Iris pigment epithelial cell (primary cell): Measurements from ENCODE around the gene FNDC3B.

Source experiments
- DNase-seq: peaks from one replicate; pipeline ENCODE4 v3.0.0-alpha.2; 2011; ENCODE audit warnings: low read depth

The FNDC3B gene

DNA sequence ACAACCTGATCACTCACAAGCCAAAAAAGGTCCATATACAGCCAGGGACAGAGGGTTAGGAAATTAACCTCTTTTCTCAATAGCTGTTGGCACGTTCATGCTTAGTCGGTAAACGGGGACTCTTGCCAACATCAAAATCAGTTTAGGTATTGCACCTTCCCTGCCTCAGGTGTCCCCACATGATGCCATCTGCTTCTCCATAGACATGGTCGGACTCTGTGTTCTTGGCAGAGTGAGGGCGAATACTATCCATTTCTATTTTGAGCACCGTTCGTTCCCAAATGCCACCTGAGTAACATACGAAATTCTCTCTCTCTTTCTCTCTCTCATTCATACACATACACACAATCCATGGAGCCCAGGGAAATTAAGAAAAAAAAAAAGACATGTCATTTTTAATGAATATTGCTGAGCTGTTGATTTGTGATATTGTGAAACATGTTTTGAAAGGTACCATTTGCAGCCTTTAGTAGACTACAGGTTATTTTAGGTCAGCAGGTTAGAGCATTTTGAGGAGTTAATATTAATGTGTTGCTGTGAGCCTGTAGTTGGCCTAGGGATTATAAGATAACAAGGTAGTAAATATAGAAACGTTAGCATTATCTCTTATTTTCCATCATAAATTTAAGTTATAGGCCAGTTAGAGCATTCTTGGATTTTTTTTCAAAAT is 330.3 kb downstream of the FNDC3B start:
- DNase-seq: no peak

DNA sequence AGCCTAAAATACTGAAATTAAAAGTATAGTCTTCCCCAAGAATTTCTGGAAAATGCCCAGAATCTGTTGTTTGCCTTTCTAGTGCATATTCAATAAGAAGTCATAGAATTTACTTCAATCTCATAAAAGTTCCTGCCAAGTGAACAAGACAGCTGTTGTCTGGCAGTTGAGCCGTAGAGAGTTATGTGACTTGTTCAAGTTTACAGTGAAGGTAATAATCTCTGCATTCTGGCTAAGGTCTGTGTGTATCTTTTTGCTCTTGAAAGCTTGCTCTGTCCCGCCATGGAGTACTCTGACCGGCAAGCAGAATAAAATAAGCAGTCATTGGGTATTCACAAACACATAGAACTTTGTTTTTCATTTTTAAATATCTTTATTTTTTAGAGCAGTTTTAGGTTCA is 331.0 kb downstream of the FNDC3B start:
- DNase-seq: no peak

DNA sequence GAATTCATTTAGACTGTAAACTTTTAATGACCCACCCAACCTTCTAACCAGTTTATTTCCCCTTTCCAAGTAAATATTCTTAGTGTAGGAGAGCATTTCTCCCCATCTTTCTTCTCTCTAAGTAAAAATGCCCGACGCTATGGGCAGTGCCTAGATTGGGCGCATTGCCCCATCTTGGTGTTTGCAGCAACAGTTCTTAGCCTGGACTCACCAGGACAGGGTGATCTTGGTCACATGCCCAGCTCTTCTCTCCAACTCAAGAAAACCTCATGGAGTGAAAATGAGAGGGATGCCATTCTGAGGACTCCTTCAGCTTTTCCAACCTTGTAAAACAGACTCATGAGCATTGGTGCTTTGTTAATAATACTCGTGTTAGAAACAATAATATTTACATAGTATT is 332.2 kb downstream of the FNDC3B start:
- DNase-seq: no peak

DNA sequence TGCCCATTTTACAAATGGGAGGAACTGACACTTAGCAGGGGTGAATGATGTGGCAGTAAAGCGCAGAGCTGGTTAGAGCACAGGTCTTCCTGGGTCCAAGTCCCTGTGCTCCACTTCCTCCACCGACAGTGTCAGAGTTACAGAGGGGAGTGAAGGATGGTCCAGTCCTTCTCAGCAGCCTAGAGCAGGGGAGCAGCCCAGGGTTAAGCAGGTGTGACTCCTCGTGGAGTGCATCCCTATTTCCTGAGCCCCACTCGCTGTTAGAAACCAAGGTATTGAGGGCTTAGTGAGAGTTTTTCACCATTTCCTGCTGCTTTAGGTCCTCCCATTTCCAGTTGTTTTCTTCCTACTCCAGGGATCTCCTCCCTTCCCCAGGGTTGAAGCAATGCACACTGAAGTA is 333.5 kb downstream of the FNDC3B start:
- no peak for DNase-seq

DNA sequence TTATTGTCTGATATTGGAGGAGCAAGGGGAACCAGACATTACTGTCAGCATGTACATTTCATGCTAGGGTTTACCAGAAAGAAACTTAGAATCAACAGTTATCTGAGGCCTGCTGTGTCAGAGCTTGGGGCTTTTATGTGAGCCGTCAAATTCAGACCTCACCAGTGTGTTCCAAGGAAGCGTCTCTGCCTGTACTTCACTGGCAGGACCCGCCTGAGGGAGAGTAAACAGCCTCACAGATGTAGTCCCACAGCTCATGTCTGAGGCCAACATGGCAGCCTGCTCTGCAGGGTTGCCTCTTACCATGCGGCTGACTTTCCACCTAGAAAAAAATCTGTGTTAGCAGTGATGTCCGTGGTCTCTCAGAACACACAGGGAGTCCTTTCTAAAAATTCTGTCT is 334.5 kb downstream of the FNDC3B start:
- DNase-seq: no peak

DNA sequence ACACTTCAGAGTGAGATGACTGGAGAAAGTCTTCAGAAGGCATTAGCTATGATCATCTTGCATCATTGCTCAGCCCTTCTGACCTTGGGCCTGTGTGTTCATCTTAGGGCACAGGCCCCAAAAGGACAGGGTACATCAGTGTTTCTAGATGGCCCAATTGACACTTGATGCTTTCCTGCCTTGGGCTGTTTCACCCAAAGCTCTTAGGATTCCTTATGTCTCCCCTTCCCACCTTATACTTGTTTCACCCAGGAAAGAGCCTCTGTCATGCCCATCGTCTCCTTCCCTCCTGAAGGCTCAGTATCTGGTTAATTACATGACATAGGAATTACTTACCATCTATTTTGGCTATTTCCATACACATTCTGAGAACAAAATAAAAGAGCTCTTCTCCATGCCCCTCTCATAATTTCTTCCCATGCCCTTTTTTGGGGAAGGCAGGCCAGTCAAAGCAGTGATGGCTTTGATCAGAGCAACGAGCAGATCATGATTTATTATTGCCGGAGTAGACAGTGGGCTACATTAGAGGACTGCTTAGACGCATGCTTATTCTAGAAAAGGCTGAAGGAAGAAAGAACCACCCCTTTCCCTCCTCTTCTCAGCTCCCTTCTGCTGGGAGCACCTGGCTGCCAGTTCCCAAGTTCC is 335.9 kb downstream of the FNDC3B start:
- no peak for DNase-seq

DNA sequence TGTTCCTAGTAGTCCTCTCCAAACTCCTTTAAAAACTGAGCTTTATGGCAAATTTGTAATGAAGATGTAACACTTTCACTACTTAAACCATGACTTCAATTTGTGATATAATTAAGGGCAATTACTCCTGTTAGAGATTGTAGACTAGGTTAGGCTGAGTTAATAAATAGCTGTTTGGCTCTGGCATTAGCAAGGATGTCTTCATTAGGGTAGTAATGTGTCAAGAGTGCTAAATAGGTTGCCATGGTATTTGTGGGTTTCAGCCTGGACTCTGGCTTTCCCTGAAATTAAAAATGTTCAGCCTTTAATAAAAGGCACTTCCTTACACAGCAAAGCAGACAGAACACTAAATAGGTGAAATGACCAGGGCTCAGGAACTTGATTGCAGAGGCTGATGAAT is 337.0 kb downstream of the FNDC3B start:
- no peak for DNase-seq

DNA sequence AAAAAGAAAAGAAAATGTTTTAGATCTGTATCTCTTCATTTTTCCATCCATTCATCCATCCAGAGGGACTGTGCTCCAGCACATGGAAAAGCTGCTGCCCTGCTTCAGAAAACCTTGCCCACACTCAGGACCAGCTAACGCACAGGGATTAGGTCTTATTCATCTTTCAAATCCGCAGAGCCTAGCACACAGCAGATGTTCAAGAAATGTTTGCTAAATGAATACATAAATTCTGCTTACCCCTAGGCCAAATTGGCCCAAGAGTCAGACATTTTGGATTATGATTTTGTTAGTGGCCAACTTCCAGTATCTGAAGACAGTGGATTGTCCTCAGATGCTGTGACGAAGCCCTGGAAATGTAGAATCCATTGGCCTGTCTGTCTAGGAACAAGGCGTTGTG is 337.5 kb downstream of the FNDC3B start:
- DNase-seq: no peak

DNA sequence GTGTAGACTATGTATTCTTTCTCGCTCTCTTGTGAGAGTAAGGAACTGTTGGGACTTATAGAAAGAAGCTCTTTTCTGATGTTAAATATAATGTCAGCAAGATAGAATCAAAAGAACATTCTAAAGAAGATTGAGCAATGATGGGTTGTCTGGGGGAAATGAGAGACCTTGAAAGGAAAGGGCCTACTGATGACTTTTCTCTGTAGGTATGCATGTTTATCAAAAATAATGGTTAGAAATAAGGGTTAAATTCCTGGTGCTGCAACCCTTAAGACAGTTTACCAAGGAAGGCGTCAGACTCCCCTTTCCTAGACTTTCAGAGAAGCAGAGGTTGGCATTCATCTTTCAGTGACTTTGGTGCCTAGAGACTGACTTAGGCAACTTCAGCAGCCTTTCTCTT is 339.1 kb downstream of the FNDC3B start:
- peak; percentile 83 for DNase-seq

DNA sequence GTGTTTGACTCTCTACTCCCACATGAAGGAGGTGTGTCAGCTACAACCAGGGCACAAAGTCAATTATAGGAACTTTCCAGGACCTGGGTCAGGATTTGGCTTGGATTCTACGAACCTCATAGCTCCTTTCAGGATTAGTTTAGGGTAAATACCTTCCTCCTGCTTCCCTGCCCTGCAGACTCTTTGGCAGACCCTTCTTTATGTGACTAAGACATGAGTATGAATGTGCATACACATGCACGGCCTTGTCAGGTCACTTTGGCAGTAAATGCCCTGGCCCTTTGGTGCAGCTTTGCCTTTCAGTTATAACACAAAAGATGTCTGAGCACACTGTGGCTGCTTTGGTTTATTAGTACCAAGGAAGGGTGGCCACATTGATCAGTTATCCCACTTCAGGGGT is 340.0 kb downstream of the FNDC3B start:
- no peak for DNase-seq

DNA sequence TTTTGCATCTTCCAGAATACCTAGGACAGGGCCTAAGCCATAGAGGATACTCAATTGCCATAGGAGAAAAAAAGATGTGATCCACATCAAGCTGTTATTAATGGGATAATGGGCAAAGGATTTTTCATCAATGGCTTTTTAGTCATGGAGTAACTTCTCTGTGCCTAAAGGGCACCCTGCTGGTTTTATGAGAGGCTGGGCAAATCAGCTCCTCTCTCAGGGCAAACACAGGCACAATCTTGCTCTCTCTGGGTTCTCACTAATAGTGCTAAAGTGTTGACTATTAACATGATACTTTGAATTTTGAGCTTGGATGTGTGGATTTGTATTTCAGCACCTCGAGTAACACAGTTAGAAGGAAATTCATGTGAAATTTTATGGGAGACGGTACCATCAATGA is 341.3 kb downstream of the FNDC3B start:
- DNase-seq: no peak

DNA sequence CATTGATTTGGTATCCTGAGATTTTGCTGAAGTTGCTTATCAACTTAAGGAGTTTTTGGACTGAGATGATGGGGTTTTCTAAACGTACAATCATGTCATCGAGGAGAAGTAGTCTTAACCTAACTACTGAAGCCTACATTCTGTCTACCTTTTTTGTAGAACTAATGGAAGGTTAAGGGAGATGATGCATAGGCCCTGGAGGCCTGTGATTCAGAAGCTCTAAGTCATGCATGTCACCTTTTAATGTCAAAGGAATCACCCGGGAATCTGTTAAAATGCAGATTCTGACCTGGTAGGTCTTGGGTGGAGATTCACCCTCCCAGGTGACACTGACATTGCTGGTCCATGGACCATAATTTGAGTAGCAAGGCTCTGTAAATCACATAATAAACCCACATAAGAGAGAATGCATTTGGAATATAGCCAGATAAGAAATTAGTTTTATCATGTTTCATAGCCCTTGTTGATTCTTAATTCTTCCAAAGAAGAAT is 344.0 kb downstream of the FNDC3B start:
- no peak for DNase-seq

DNA sequence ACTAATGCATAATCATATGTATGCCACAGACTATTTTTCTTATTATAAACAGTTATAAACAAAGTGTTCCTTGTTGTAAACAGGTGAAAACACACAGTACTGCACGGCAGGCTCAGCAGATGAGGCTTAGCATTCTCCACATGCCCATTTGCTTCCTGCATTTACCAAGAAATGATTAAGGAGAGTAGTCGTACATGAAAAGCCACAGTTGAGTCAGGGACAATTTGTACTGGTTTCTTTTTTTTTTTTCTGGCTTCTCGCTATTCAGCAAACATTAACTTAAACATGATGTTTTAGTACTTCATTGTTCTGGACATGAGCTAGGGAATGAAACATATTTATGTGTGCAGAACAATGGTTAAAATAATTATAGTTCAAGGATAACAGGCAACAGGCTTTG is 345.5 kb downstream of the FNDC3B start:
- DNase-seq: no peak

DNA sequence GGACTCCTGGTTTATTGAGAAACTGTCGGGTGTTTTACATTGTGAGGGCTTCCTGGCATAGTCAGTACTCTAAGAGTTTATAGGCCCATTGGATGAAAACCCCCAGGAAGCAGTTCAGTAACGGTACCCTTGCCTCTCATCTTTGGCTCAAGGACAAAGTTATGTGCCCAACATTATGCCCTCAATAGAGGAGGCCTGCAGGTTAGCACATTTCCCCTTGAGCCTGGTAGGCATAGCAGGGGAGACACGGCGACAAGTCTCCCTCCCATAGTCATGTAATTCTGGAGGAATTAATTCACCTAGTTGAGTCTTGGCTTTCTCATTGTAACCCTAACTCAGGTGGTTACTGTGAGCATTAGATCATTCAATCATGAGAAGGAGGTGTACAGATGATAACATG is 348.4 kb downstream of the FNDC3B start:
- no peak for DNase-seq

DNA sequence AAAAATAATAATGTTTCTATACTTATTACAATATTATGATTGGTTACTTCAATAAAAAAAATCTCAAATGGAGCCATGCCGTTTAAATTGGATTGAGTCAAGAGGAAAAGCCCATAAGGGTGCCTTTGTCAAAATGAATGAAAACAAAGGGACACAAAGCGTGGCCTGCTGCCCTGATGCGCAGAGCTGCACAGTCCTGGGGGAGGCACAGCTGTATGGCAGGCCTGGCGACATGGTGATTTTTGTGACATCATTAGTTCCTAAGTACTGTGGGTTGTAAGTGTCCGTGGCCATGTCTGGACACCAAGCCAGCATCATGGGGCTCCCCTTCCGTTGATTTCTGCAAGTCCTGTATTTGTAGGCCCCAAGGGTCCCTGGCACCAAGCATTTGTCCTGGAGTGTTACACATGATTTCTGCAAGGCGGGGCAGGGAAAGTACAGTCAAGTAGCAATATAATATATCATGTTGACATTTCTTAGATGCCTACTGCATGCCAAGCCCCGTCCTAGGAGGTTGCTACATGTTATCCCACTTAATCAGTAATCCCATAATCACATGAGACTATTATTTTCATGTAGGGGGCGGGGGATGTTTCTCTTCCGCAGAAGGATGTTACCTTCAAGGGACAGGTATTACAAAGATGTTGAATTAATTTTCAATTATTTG is 349.2 kb downstream of the FNDC3B start:
- DNase-seq: no peak

DNA sequence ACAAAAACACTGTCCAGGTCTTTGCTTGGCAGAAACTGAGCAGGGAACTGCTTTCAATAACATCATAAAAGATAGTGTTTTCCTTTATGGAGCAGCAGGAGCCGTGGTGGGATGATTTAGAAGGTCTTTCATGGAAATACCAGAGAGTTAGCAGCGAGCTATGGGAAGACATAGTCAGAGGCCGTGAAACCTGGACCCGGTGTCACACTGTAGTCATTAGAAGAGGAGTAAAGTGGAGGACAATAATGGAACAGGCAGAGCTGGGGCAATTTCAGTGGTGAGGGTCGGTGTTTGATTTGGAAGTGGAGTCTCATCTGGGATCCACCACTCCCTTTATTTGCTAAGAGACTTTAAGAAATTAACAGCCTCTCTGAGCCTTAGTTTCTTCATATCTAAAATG is 351.4 kb downstream of the FNDC3B start:
- DNase-seq: no peak

DNA sequence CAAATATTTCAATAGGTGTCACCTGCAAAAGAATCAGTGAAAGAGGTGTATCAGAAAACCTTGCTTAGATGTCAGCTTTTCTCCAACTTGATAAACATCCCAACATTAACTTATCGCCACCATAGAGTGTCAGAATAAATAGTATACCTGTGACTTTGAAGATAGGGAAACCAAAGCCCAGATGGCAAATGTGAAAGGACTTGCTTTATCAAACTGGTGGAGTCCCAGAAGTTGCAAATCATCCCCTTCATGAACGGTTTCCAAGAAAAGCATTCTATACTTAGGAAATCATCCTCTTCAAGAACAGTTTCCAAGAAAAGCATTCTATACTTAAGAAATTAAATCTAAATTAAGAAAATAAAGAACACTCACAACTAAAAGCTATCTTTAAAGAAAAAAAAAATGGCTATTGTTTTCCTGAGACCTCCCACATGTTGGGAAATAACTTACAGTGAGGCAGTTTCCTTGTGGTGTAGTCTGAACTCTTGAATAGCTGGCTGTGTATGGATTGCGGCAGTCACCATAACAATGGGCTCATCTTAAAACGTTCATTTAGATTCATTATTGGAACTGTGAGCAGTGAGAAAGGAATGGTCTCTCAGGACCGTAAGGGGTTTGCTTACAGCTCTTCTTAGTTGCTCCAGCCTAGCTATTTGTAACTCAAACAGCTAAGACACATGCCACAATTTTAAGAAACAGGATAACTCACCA is 352.4 kb downstream of the FNDC3B start:
- peak; percentile 82 for DNase-seq

DNA sequence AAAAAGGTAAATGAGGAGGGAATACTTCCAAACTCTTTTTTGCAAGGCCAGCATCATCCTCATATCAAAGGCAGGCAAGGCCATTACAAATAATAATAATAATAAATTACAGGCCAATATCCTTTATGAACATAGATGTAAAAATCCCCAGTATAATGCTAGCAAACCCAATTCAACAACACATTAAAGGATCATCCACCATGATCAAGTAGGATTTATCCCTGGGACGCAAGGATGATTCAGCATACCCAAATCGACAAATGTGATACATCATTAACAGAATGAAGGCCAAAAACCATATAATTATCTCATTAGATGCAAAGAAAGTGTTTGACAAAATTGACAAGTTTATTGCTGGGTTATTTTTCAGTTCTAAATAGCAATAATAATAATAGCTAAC is 355.3 kb downstream of the FNDC3B start:
- DNase-seq: no peak

DNA sequence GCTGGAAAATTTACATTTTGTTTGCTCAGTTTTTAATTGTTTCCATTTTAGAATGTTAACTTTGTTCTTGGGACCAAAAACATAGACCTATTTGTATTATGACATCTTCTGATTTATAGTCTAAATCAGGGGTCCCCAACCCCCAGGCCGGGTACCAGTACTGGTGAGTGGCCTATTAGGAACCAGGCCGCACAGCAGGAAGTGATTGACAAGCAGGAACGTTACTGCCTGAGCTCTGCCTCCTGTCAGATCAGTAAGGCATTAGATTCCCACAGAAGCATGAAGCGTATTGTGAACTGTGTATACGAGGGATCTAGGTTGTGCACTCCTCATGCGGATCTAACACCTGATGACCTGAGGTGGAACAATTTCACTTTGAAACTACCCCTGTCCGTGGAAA is 357.0 kb downstream of the FNDC3B start:
- no peak for DNase-seq

DNA sequence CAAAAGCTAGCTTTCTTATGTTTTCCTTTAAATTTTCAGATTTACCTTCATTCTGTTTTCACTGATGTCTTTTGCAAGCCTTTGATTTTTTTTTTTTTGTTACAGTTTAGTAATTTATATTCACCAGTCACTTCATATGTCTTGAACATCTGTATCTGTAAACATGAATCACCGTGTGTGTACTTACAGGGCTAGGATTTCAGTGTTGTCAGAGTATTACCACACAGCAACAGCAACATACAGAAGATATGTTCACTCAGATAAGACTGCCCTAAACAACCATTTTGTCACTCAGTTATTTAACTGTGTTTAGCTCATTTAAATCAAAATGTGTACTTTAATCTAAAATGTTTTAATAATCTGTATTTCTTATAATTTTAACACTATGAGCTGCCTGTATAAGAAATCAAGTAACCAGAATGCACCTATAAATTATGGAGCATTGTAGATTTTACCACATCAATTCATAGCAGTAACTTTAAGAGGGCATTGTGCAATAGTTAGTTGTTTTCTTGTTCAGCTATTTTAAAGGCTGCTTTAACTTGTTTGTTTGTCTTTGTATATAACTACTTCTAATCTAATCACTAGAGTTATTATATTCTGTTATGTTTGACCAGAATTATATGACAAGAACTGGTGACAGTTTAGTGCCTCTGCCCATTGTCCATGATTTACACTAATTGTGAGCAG is 358.5 kb downstream of the FNDC3B start:
- peak; percentile 91 for DNase-seq

DNA sequence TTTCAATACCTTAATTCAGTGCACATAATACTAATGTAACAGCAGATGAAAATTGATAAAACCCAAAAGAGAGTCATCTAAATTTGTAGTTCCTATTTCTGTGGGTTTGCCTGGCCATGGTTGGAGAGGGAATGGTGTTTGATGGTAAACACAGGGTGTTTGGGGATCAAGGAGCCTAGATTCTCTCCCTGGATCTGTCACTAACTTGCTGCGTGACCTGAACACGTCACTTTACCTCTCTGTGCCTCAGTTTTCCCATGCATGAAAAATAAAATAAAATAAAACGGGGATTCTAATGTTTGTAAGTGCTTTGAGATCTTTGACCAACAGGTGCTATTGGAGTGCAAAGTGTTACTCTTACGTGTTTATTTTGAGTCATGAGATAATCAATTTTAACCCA is 359.1 kb downstream of the FNDC3B start:
- no peak for DNase-seq

DNA sequence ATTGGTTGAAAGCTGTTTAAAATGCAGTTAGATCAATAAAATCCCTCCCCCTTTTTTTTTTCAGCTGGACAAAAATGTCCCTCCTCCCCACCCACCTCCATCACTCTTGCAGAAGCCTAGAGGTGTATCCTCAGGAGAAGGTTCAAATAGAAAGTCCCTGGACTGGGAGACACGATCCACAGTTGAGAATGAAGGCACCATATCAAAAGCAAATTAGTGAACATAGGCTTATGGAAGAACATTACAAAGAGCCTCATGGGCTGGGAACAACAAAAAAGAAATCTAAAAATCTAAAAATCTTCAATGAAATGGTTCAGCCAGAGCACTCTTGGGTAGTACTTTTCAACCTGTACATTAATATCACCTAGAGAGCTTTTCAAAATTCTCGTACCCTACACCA is 362.7 kb downstream of the FNDC3B start:
- DNase-seq: no peak
